GM12878 (cell line): ENCODE measurements around the gene EGR1. TPM values are rescaled to one million over a fixed set of nuclear protein-coding genes. Genes with fewer than 3 reads are reported as not detected.

ENCODE experiments used
- ATAC-seq: fragments of 200-7000 bp; cut with Tn5 transposase; 3 replicates; pipeline ENCODE4 v1.9.1; 2020; ENCODE audit warnings: mild to moderate bottlenecking, moderate library complexity
- BruUV-seq: library from RNA; stranded (reverse); fragments of 400-500 nt; replicated peaks from 2 replicates; lab custom pipeline; 2021; lab: Mats Ljungman, UMichigan
- CTCF ChIA-PET: fragments of 300-600 bp; sonication (Branson Sonifier 250); formaldehyde crosslinking; extraction: SDS; loops from one replicate; lab custom pipeline; 2021; ENCODE audit warnings: inconsistent platforms; lab: Yijun Ruan, JAX
- POLR2A ChIA-PET: fragments of 350-600 bp; formaldehyde crosslinking; extraction: SDS; loops from one replicate; lab custom pipeline; 2021; ENCODE audit warnings: inconsistent platforms; lab: Charles Lee
- RAD21 ChIA-PET: fragments of 300-600 bp; sonication (Branson Sonifier 250); formaldehyde crosslinking; loops from one replicate; lab custom pipeline; 2023; ENCODE audit warnings: antibody characterized with exemption; ENCODE audit not compliant: unreplicated experiment; lab: Charles Lee
- SMC1A ChIA-PET: fragments of 300-600 bp; sonication (Branson Sonifier 250); formaldehyde crosslinking; loops from one replicate; lab custom pipeline; 2023; ENCODE audit not compliant: unreplicated experiment, uncharacterized antibody; lab: Charles Lee
- DNase-seq: peaks from one replicate; pipeline ENCODE4 v3.0.0-alpha.2; 2011; ENCODE audit warnings: low read depth, low spot score
- FAIRE-seq: peaks from 3 replicates; lab custom pipeline; 2011; peaks lifted over from hg19 to GRCh38; lab: Jason Lieb, UNC
- H2AFZ ChIP-seq: 2 replicates; pipeline ENCODE4 v1.6.0; 2011; ENCODE audit warnings: low read depth, low read length, control low read depth; ENCODE audit not compliant: control insufficient read depth
- H3K27ac ChIP-seq: 2 replicates; pipeline ENCODE4 v1.5.1; 2011; ENCODE audit warnings: control low read depth; ENCODE audit not compliant: control insufficient read depth, insufficient read depth
- H3K27me3 ChIP-seq, 2 experiments: replicated peaks in 1 of 2; 2 replicates each; pipeline versions ENCODE4 v1.6.0 to v1.6.1; 2011; ENCODE audit warnings: low read length in 1 of 2; ENCODE audit not compliant: control insufficient read depth in 2 of 2, insufficient read depth in 2 of 2
- H3K36me3 ChIP-seq, 2 experiments: 2 replicates each; pipeline ENCODE4 v1.5.1; 2011; ENCODE audit warnings: low read length in 1 of 2; ENCODE audit not compliant: control insufficient read depth in 2 of 2, insufficient read depth in 2 of 2
- H3K4me1 ChIP-seq: 2 replicates; pipeline ENCODE4 v1.6.1; 2011; ENCODE audit warnings: mild to moderate bottlenecking, low read length, moderate library complexity, mixed read lengths; ENCODE audit not compliant: control insufficient read depth, insufficient read depth
- H3K4me2 ChIP-seq: 2 replicates; pipeline ENCODE4 v1.6.0; 2011; ENCODE audit warnings: control low read depth; ENCODE audit not compliant: control insufficient read depth, insufficient read depth
- H3K4me3 ChIP-seq: fragments of 200-600 bp; sonication (generic); 2 replicates; pipeline ENCODE4 v1.5.1; 2016
- H3K79me2 ChIP-seq: 2 replicates; pipeline ENCODE4 v1.6.0; 2011; ENCODE audit warnings: low read length; ENCODE audit not compliant: control insufficient read depth, insufficient read depth
- H3K9ac ChIP-seq: 2 replicates; pipeline ENCODE4 v1.8.0; 2011; ENCODE audit warnings: low read length, control low read depth, mixed read lengths; ENCODE audit not compliant: control insufficient read depth, insufficient read depth
- H3K9me3 ChIP-seq: replicated peaks from 3 replicates; pipeline ENCODE4 v1.5.1; 2011; ENCODE audit warnings: mild to moderate bottlenecking, low read length; ENCODE audit not compliant: control insufficient read depth, insufficient read depth
- H4K20me1 ChIP-seq: 2 replicates; pipeline ENCODE4 v1.6.0; 2011; ENCODE audit not compliant: control insufficient read depth, insufficient read depth
- BMI1 ChIP-seq: fragments of 450-650 bp; IDR thresholded peaks from 2 replicates; pipeline ENCODE4 v1.6.1; 2016; ENCODE audit warnings: mild to moderate bottlenecking, moderate library complexity, borderline replicate concordance
- ELK1 ChIP-seq: IDR thresholded peaks from 2 replicates; pipeline ENCODE4 v1.6.1; 2012; ENCODE audit warnings: low read depth, low read length, improper control_type of control experiment
- JUND ChIP-seq: IDR thresholded peaks from 2 replicates; pipeline ENCODE4 v1.6.1; 2012; ENCODE audit warnings: low read depth, mild to moderate bottlenecking, low read length, improper control_type of control experiment, moderate library complexity
- NBN ChIP-seq: fragments of 450-650 bp; IDR thresholded peaks from 2 replicates; pipeline ENCODE4 v1.6.1; 2016
- NR2F1 ChIP-seq: fragments of 450-650 bp; conservative IDR thresholded peaks from 2 replicates; pipeline ENCODE4 v1.6.1; 2017; ENCODE audit warnings: mild to moderate bottlenecking
- PAX5 ChIP-seq: IDR thresholded peaks from 2 replicates; pipeline ENCODE4 v1.6.1; 2011; ENCODE audit warnings: low read depth, low read length, borderline replicate concordance
- POU2F2 ChIP-seq: IDR thresholded peaks from 3 replicates; pipeline ENCODE4 v1.6.1; 2011; ENCODE audit warnings: low read depth, mild to moderate bottlenecking, low read length, borderline replicate concordance
- RB1 ChIP-seq: fragments of 450-650 bp; formaldehyde crosslinking; IDR thresholded peaks from 2 replicates; pipeline ENCODE4 v1.6.1; 2017; ENCODE audit warnings: mild to moderate bottlenecking, borderline replicate concordance
- RFX5 ChIP-seq: IDR thresholded peaks from 2 replicates; pipeline ENCODE4 v1.6.1; 2011; ENCODE audit warnings: low read depth, low read length, improper control_type of control experiment
- RUNX3 ChIP-seq: IDR thresholded peaks from 2 replicates; pipeline ENCODE4 v1.6.1; 2012; ENCODE audit warnings: low read length, inconsistent platforms
- SIN3A ChIP-seq: IDR thresholded peaks from 2 replicates; pipeline ENCODE4 v1.6.1; 2012; ENCODE audit warnings: low read depth, low read length, improper control_type of control experiment
- SMC3 ChIP-seq: IDR thresholded peaks from 2 replicates; pipeline ENCODE4 v1.6.1; 2011; ENCODE audit warnings: low read length, improper control_type of control experiment, borderline replicate concordance
- SREBF1 ChIP-seq: IDR thresholded peaks from 2 replicates; pipeline ENCODE4 v1.6.1; 2012; ENCODE audit warnings: mild to moderate bottlenecking, low read length
- STAT3 ChIP-seq: IDR thresholded peaks from 2 replicates; pipeline ENCODE4 v1.6.1; 2011; ENCODE audit warnings: low read depth, low read length, improper control_type of control experiment
- SUPT20H ChIP-seq: IDR thresholded peaks from 2 replicates; pipeline ENCODE4 v1.6.1; 2011; ENCODE audit warnings: low read depth, mild to moderate bottlenecking, low read length, moderate library complexity, borderline replicate concordance; ENCODE audit not compliant: control insufficient read depth
- SUZ12 ChIP-seq: fragments of 200-600 bp; sonication (generic); IDR thresholded peaks from one replicate; pipeline ENCODE4 v1.6.1; 2018; ENCODE audit warnings: antibody characterized with exemption, mild to moderate bottlenecking; ENCODE audit not compliant: unreplicated experiment
- TCF3 ChIP-seq: IDR thresholded peaks from 2 replicates; pipeline ENCODE4 v1.6.1; 2012; ENCODE audit warnings: low read depth, mild to moderate bottlenecking, low read length, borderline replicate concordance; ENCODE audit not compliant: insufficient read depth
- USF1 ChIP-seq: IDR thresholded peaks from 2 replicates; pipeline ENCODE4 v1.6.1; 2011; ENCODE audit warnings: borderline replicate concordance, low read depth, mild to moderate bottlenecking, moderate library complexity, mixed read lengths, low read length; ENCODE audit not compliant: insufficient read depth; ENCODE audit errors: extremely low read length
- WGBS: methylation state at CpG from one replicate; pipeline ENCODE4 v1.1.6; 2016; ENCODE audit warnings: low lambda C conversion rate; ENCODE audit not compliant: insufficient replicate concordance, insufficient coverage; ENCODE audit errors: missing lambda C conversion rate; 5-methylcytosine and 5-hydroxymethylcytosine counted together
- in situ Hi-C: fragments of 300-500 bp; cut with MboI; formaldehyde crosslinking; loops from 9 replicates; pipeline ENCODE4 v1.14.3; 2018; ENCODE audit warnings: mixed read lengths
- intact Hi-C: fragments of 100-400 bp; cut with micrococcal nuclease; formaldehyde crosslinking; loops from one replicate; pipeline ENCODE4 v1.14.2; 2022; ENCODE audit not compliant: unreplicated experiment
- polyA plus RNA-seq, 11 experiments: library from polyadenylated mRNA; depleted of rRNA in 4 of 11; unstranded in 6 of 11; stranded (reverse) in 5 of 11; fragments of >200 nt; fragmentation: Nextera tagmentation in 4 of 11; fragmentation: Illumina TruSeq in 1 of 11; extraction: Ambion mirVana in 4 of 11; extraction: Trizol in 1 of 11; gene quantifications; 1 replicate in 1 of 11; 2 replicates in 10 of 11; pipeline versions ENCODE4 v1.2.1 to v1.2.3, GENCODE V29; 2011 to 2016; ENCODE audit warnings: inconsistent platforms in 2 of 11, missing spikeins in 2 of 11, low read depth in 1 of 11
- total RNA-seq, 4 experiments: library from RNA; depleted of rRNA in 3 of 4; stranded (reverse); fragments of >200 nt in 3 of 4; fragmentation: Illumina TruSeq in 1 of 4; extraction: Trizol in 1 of 4; gene quantifications; 2 replicates each; pipeline versions ENCODE4 v1.2.1 to v1.2.3, GENCODE V29; 2013 to 2021
- TF ChIP-seq, protein P1 (sequence below): fragments of 450-650 bp; IDR thresholded peaks from 2 replicates; pipeline ENCODE4 v1.6.1; 2014; ENCODE audit warnings: mild to moderate bottlenecking

The EGR1 gene
- total and polyA plus RNA-seq, 10 of the 15 experiments (the other 5 are each of a cell fraction or from before 2014, with no cell fraction given): 0.89 to 7.3 (median 2.5) TPM

- peaks cover 7% of the 10 kb centered on the region; the same call in 1 of the 2 replicates for H3K4me1 ChIP-seq
- H3K4me3 ChIP-seq: peak overlapping the region; percentile 54; the same call in 1 of the 2 replicates
- H3K36me3 ChIP-seq: no peaks in the 10 kb centered on the region
- ATAC-seq (no peak), FAIRE-seq (no peak), DNase-seq (no peak)
- RAD21 ChIA-PET: interaction anchor here (0.6 to 2.3 kb wide), 2 partner anchors 10 to 60 kb away, joined by 3 to 13 read pairs; no protein-coding TSS in a partner anchor
- POLR2A ChIA-PET: interaction anchor here (0.6 to 1.5 kb wide), 5 partner anchors 23 to 881 kb away, joined by 3 to 4 read pairs (median 3); partner anchors contain the start of gene EGR1
- intact Hi-C loops (loop anchor here (1.0 kb wide), 1 partner anchor 27 kb away; the partner anchor contains the start of gene EGR1), in situ Hi-C loops (no loop called here)
- H3K9ac ChIP-seq: no peak overlapping the region; the same call in 1 of the 2 replicates
- no peaks in the 10 kb centered on the region for H3K79me2 ChIP-seq
- no peaks in the 10 kb centered on the region for H3K9me3 ChIP-seq
- peaks cover 3 to 9% of the 10 kb centered on the region in 2 experiments; a peak in 3 of 4 replicates for H3K27me3 ChIP-seq
- H3K27ac ChIP-seq: no peak overlapping the region
- peak overlapping the region; percentile 85 for H3K4me2 ChIP-seq
- SMC1A ChIA-PET: interaction anchor here (0.6 to 1.3 kb wide), 4 partner anchors 11 to 179 kb away, joined by 3 to 8 read pairs (median 3); no protein-coding TSS in a partner anchor
- no TSS peak for BruUV-seq
- peak overlapping the region; percentile 74 for H2AFZ ChIP-seq
- no peaks in the 10 kb centered on the region for H4K20me1 ChIP-seq
- CTCF ChIA-PET: interaction anchor here (0.9 to 1.4 kb wide), 5 partner anchors 11 to 55 kb away, joined by 3 to 13 read pairs (median 5); partner anchors contain the start of gene EGR1
- WGBS: 23% methylated on average over 10 of the region's 10 CpGs
- no peak for TF ChIP-seq RB1
- TF ChIP-seq RUNX3: no peak
- no peak for TF ChIP-seq SUPT20H
- no peak for TF ChIP-seq SREBF1
- no peak for TF ChIP-seq NBN
- TF ChIP-seq POU2F2: no peak
- TF ChIP-seq NR2F1: no peak
- TF ChIP-seq BMI1: no peak
- TF ChIP-seq SMC3: no peak
- no peak for TF ChIP-seq JUND
- no peak for TF ChIP-seq SUZ12
- no peak for TF ChIP-seq RFX5
- TF ChIP-seq STAT3: no peak
- no peak for TF ChIP-seq TCF3
- TF ChIP-seq, protein P1, sequence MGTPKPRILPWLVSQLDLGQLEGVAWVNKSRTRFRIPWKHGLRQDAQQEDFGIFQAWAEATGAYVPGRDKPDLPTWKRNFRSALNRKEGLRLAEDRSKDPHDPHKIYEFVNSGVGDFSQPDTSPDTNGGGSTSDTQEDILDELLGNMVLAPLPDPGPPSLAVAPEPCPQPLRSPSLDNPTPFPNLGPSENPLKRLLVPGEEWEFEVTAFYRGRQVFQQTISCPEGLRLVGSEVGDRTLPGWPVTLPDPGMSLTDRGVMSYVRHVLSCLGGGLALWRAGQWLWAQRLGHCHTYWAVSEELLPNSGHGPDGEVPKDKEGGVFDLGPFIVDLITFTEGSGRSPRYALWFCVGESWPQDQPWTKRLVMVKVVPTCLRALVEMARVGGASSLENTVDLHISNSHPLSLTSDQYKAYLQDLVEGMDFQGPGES: no peak
- no peak for TF ChIP-seq USF1
- no peak for TF ChIP-seq ELK1
- no peak for TF ChIP-seq PAX5
- no peak for TF ChIP-seq SIN3A
These were observed 27.3 kb downstream of the EGR1 start for GRCh38 chr5:138492560-138493045.
